Panc1 (cell line): ENCODE measurements around the gene TBCE. TPM values are rescaled to one million over a fixed set of nuclear protein-coding genes. Genes with fewer than 3 reads are reported as not detected.
A peak's percentile ranks its signal among the peaks of the same experiment; 100 is the strongest.

Source experiments
- ATAC-seq: fragments of 200-7000 bp; cut with Tn5 transposase; 2 replicates; pipeline ENCODE4 v1.9.1; 2020; ENCODE audit warnings: mild to moderate bottlenecking, moderate library complexity
- BruUV-seq: library from RNA; stranded (reverse); fragments of 400-500 nt; replicated peaks from 2 replicates; lab custom pipeline; 2021; lab: Mats Ljungman, UMichigan
- CTCF ChIA-PET: fragments of 300-600 bp; sonication (Branson Sonifier 250); formaldehyde crosslinking; loops from one replicate; lab custom pipeline; 2022; ENCODE audit warnings: antibody characterized with exemption; lab: Charles Lee
- POLR2A ChIA-PET: fragments of 300-600 bp; sonication (Branson Sonifier 250); formaldehyde crosslinking; loops from one replicate; lab custom pipeline; 2022; ENCODE audit warnings: antibody characterized with exemption; lab: Charles Lee
- DNase-seq: peaks from one replicate; pipeline ENCODE4 v3.0.0-alpha.2; 2010; ENCODE audit warnings: low read depth, low spot score
- H3K27ac ChIP-seq: 2 replicates; pipeline ENCODE4 v1.5.1; 2011; ENCODE audit warnings: mild to moderate bottlenecking, low read length, inconsistent platforms
- H3K27me3 ChIP-seq: fragments of 200-500 bp; sonication (Bioruptor generic); 2 replicates; pipeline ENCODE4 v1.6.0; 2014; ENCODE audit warnings: low read length, inconsistent platforms; ENCODE audit not compliant: control insufficient read depth, insufficient read depth
- H3K36me3 ChIP-seq: fragments of 200-500 bp; sonication (Bioruptor generic); 2 replicates; pipeline ENCODE4 v1.5.1; 2014; ENCODE audit warnings: inconsistent platforms, mild to moderate bottlenecking, low read length, moderate library complexity; ENCODE audit not compliant: control insufficient read depth, insufficient read depth
- H3K4me1 ChIP-seq: 2 replicates; pipeline ENCODE4 v1.5.1; 2011; ENCODE audit warnings: inconsistent platforms, mild to moderate bottlenecking, low read length, moderate library complexity; ENCODE audit not compliant: control insufficient read depth, insufficient read depth
- H3K4me3 ChIP-seq, 2 experiments: 2 replicates each; pipeline ENCODE4 v1.5.1; 2011 to 2012; ENCODE audit warnings: low read depth in 2 of 2, low read length in 2 of 2, mild to moderate bottlenecking in 2 of 2, inconsistent platforms in 1 of 2, moderate library complexity in 1 of 2
- H3K9me3 ChIP-seq: fragments of 200-500 bp; sonication (Bioruptor generic); 2 replicates; pipeline ENCODE4 v1.5.1; 2014; ENCODE audit warnings: low read depth, mild to moderate bottlenecking, inconsistent platforms, low read length, moderate library complexity; ENCODE audit not compliant: control insufficient read depth, insufficient read depth
- POLR2AphosphoS5 ChIP-seq: IDR thresholded peaks from 2 replicates; pipeline ENCODE4 v1.6.1; 2012; ENCODE audit warnings: mild to moderate bottlenecking, low read depth, low read length, moderate library complexity
- SIN3A ChIP-seq: IDR thresholded peaks from 2 replicates; pipeline ENCODE4 v1.6.1; 2012; ENCODE audit warnings: low read depth, mild to moderate bottlenecking, low read length, moderate library complexity, borderline replicate concordance; ENCODE audit not compliant: insufficient read depth
- TCF7L2 ChIP-seq: IDR thresholded peaks from 2 replicates; pipeline ENCODE4 v1.6.1; 2011; ENCODE audit warnings: mild to moderate bottlenecking, low read depth, low read length, inconsistent platforms
- in situ Hi-C: cut with HindIII; loops from 2 replicates; pipeline ENCODE4 v1.10.0; 2016; ENCODE audit warnings: low sequenced_read_pairs, low pct_unique_long_range_greater_than_20kb
- intact Hi-C: fragments of 100-400 bp; cut with micrococcal nuclease; formaldehyde crosslinking; loops from one replicate; pipeline ENCODE4 v1.10.0; 2022; ENCODE audit not compliant: unreplicated experiment
- total RNA-seq: library from RNA; stranded (reverse); gene quantifications from one replicate; pipeline ENCODE4 v1.2.1, GENCODE V29; 2021; ENCODE audit not compliant: unreplicated experiment
- TF ChIP-seq, protein P1 (sequence below): fragments of 450-650 bp; IDR thresholded peaks from 2 replicates; pipeline ENCODE4 v1.5.1; 2017; ENCODE audit warnings: mild to moderate bottlenecking
- TF ChIP-seq, protein P2 (sequence below), 2 experiments: IDR thresholded peaks; 2 replicates each; pipeline ENCODE4 v1.6.1; 2011 to 2012; ENCODE audit warnings: low read depth in 2 of 2, control low read depth in 1 of 2, low read length in 1 of 2, mild to moderate bottlenecking in 1 of 2, moderate library complexity in 1 of 2; ENCODE audit not compliant: insufficient read depth in 1 of 2

Gene TBCE
- total RNA-seq, 1 experiment from 2014 or later = 72.0 TPM

DNA sequence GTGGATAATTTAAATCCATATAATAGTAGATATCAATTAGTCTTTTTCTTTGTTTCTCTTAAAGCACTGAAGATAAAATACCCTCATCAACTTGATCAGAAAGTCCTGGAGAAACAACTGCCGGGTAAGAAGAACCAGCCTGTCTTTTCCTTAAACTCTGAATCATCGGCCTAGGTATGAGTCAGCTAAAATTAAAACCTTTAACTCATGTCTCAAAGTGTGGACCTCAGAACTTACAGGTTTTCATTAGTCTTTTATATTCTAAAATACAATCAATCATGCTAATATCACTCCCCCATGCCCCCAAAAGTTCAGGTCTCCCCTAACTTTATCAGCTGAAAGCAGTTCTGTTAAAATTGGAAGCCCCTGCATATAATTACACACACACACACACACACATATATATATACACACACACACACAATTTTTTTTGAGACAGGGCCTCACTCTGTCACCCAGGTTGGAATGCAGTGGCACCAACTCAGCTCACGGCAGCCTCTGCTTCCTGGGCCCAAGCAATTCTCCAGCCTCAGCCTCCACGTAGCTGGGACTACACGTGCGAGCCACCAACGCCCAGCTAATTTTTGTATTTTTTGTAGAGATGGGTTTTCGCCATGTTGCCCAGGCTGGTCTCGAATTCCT is 75.7 kb downstream of the TBCE start:
- TF ChIP-seq, protein P1, sequence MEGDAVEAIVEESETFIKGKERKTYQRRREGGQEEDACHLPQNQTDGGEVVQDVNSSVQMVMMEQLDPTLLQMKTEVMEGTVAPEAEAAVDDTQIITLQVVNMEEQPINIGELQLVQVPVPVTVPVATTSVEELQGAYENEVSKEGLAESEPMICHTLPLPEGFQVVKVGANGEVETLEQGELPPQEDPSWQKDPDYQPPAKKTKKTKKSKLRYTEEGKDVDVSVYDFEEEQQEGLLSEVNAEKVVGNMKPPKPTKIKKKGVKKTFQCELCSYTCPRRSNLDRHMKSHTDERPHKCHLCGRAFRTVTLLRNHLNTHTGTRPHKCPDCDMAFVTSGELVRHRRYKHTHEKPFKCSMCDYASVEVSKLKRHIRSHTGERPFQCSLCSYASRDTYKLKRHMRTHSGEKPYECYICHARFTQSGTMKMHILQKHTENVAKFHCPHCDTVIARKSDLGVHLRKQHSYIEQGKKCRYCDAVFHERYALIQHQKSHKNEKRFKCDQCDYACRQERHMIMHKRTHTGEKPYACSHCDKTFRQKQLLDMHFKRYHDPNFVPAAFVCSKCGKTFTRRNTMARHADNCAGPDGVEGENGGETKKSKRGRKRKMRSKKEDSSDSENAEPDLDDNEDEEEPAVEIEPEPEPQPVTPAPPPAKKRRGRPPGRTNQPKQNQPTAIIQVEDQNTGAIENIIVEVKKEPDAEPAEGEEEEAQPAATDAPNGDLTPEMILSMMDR = no peak
- no peak for TF ChIP-seq TCF7L2
- no peak for TF ChIP-seq SIN3A
- TF ChIP-seq POLR2AphosphoS5 = no peak
- TF ChIP-seq, protein P2, sequence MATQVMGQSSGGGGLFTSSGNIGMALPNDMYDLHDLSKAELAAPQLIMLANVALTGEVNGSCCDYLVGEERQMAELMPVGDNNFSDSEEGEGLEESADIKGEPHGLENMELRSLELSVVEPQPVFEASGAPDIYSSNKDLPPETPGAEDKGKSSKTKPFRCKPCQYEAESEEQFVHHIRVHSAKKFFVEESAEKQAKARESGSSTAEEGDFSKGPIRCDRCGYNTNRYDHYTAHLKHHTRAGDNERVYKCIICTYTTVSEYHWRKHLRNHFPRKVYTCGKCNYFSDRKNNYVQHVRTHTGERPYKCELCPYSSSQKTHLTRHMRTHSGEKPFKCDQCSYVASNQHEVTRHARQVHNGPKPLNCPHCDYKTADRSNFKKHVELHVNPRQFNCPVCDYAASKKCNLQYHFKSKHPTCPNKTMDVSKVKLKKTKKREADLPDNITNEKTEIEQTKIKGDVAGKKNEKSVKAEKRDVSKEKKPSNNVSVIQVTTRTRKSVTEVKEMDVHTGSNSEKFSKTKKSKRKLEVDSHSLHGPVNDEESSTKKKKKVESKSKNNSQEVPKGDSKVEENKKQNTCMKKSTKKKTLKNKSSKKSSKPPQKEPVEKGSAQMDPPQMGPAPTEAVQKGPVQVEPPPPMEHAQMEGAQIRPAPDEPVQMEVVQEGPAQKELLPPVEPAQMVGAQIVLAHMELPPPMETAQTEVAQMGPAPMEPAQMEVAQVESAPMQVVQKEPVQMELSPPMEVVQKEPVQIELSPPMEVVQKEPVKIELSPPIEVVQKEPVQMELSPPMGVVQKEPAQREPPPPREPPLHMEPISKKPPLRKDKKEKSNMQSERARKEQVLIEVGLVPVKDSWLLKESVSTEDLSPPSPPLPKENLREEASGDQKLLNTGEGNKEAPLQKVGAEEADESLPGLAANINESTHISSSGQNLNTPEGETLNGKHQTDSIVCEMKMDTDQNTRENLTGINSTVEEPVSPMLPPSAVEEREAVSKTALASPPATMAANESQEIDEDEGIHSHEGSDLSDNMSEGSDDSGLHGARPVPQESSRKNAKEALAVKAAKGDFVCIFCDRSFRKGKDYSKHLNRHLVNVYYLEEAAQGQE (IDR thresholded peaks at IDR 0.05; ENCODE audit: insufficient read depth in 1 of 2, low read depth in 2 of 2, low read length in 1 of 2) = no peak
- ATAC-seq (no peak), DNase-seq (no peak)
- Histone ChIP-seq H3K27ac (peak overlapping the region; percentile 40; the same call in 1 of the 2 replicates), H3K4me1 (no peaks in the 10 kb centered on the region), H3K4me3 (no peak overlapping the region), H3K36me3 (peaks cover 38% of the 10 kb centered on the region), H3K9me3 (no peaks in the 10 kb centered on the region), H3K27me3 (no peaks in the 10 kb centered on the region)
- ChIA-PET CTCF (no interaction called here), POLR2A (no interaction called here)
- no TSS peak for BruUV-seq
- in situ Hi-C loops = no loop called here
- intact Hi-C loops = no loop called here

DNA sequence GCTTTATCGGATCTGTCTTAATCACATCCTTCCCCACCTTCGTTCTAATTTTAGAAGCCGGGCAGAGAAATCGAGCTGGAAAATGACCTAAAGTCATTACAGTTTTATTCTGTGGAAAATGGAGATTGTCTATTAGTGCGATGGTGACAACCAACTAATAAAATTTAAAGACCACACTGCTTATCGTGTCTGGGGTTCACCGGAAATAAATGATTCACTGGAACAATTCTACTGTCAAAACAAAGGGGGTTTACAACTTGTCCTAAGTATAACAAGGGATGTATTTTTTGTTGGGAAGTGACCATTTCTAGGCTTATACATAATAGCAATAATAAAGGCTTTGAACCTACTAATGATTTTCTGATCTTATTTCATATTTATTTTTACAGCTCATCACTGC is 81.4 kb downstream of the TBCE start:
- Histone ChIP-seq H3K36me3 (peaks cover 48% of the 10 kb centered on the region), H3K27me3 (no peaks in the 10 kb centered on the region), H3K27ac (no peak overlapping the region), H3K4me3 (no peak overlapping the region), H3K9me3 (no peaks in the 10 kb centered on the region), H3K4me1 (no peaks in the 10 kb centered on the region)
- ChIA-PET POLR2A (no interaction called here), CTCF (no interaction called here)
- no peak for TF ChIP-seq TCF7L2
- no peak for TF ChIP-seq SIN3A
- TF ChIP-seq POLR2AphosphoS5 = no peak
- TF ChIP-seq, protein P2 (IDR thresholded peaks at IDR 0.05; ENCODE audit: insufficient read depth in 1 of 2, low read depth in 2 of 2, low read length in 1 of 2) = no peak
- TF ChIP-seq, protein P1 = no peak
- no TSS peak for BruUV-seq
- in situ Hi-C loops (no loop called here), intact Hi-C loops (no loop called here)
- ATAC-seq = no peak
- DNase-seq = no peak
